ENCODE results near the gene CD24.
"Not testable (repeated sequence)": the region's sequence is repeated elsewhere in the genome, so short reads cannot be mapped to it uniquely, and the experiment has no call there.

Gene CD24

GRCh38 chr6:106970769-106971168 lies 3.8 kb downstream of the CD24 start:
- not testable (repeated sequence) for DNase-seq (ENCODE audit: low read depth in 2 of 2, low spot score in 1 of 2)

- no peak for DNase-seq (ENCODE audit: low read depth in 2 of 2, low spot score in 1 of 2)
These were observed 6.5 kb downstream of the CD24 start for GRCh38 chr6:106967936-106968555.

- no peak for DNase-seq (ENCODE audit: low read depth in 2 of 2, low spot score in 1 of 2)
These were observed 7.6 kb downstream of the CD24 start for GRCh38 chr6:106966671-106967640.

GRCh38 chr6:106966229-106966628 lies 8.3 kb downstream of the CD24 start:
- no peak for DNase-seq (ENCODE audit: low read depth in 2 of 2, low spot score in 1 of 2)

- DNase-seq (ENCODE audit: low read depth in 2 of 2, low spot score in 1 of 2): no peak
These were observed 9.6 kb downstream of the CD24 start for GRCh38 chr6:106964954-106965353.

- no peak for DNase-seq (ENCODE audit: low read depth in 2 of 2, low spot score in 1 of 2)
These were observed 10.4 kb downstream of the CD24 start for GRCh38 chr6:106964099-106964498.

- DNase-seq (ENCODE audit: low read depth in 2 of 2, low spot score in 1 of 2): no peak
These were observed 11.0 kb downstream of the CD24 start for GRCh38 chr6:106963544-106963943.

- no peak for DNase-seq (ENCODE audit: low read depth in 2 of 2, low spot score in 1 of 2)
These were observed 12.7 kb downstream of the CD24 start for GRCh38 chr6:106961801-106962200.

GRCh38 chr6:106961136-106961535 lies 13.4 kb downstream of the CD24 start:
- no peak for DNase-seq (ENCODE audit: low read depth in 2 of 2, low spot score in 1 of 2)

GRCh38 chr6:106959985-106960384 lies 14.5 kb downstream of the CD24 start:
- DNase-seq (ENCODE audit: low read depth in 2 of 2, low spot score in 1 of 2): no peak

- no peak for DNase-seq (ENCODE audit: low read depth in 2 of 2, low spot score in 1 of 2)
These were observed 34.7 kb downstream of the CD24 start for GRCh38 chr6:106939848-106940247.

- no peak for DNase-seq (ENCODE audit: low read depth in 2 of 2, low spot score in 1 of 2)
These were observed 35.3 kb downstream of the CD24 start for GRCh38 chr6:106939208-106939607.

GRCh38 chr6:106927531-106928398 lies 46.8 kb downstream of the CD24 start:
- no peak for DNase-seq (ENCODE audit: low read depth in 2 of 2, low spot score in 1 of 2)

- DNase-seq (ENCODE audit: low read depth in 2 of 2, low spot score in 1 of 2): no peak
These were observed 48.6 kb downstream of the CD24 start for GRCh38 chr6:106925948-106926347.

- DNase-seq (ENCODE audit: low read depth in 2 of 2, low spot score in 1 of 2): no peak
These were observed 49.6 kb downstream of the CD24 start for GRCh38 chr6:106924694-106925523.

- no peak for DNase-seq (ENCODE audit: low read depth in 2 of 2, low spot score in 1 of 2)
These were observed 51.9 kb downstream of the CD24 start for GRCh38 chr6:106922626-106923025.
